Activated CD4-positive, alpha-beta T cell treated with anti-CD3 and anti-CD28 coated beads, Interleukin-2, amount 50 U/mL, for 16 hours (primary cell): ENCODE measurements around the gene MAGEB6.
"Not testable (repeated sequence)": the region's sequence is repeated elsewhere in the genome, so short reads cannot be mapped to it uniquely, and the experiment has no call there.

Experiments
- DNase-seq: peaks from one replicate; pipeline ENCODE4 v3.0.0-alpha.2; 2020

MAGEB6 gene

GRCh38 chrX:26192204-26192603 lies at the start of gene MAGEB6:
Gene MAGEB6 (plus strand): TSS chrX:26192440. CDS start chrX:26193847, 1,407 bp downstream.
- DNase-seq = no peak

- no peak for DNase-seq
These were observed 46.2 kb upstream of the MAGEB6 start for GRCh38 chrX:26146024-26146423.

- DNase-seq = no peak
These were observed 31.9 kb upstream of the MAGEB6 start, which contains the start of gene MAGEB6B for GRCh38 chrX:26160301-26160700. Gene MAGEB6B (plus strand): TSS chrX:26160601. CDS start chrX:26160601, 0 bp downstream.

- no peak for DNase-seq
These were observed 11.3 kb downstream of the MAGEB6 start for GRCh38 chrX:26203561-26203960.

GRCh38 chrX:26204717-26205116 lies 12.5 kb downstream of the MAGEB6 start:
- not testable (repeated sequence) for DNase-seq

GRCh38 chrX:26208012-26208411 lies 15.8 kb downstream of the MAGEB6 start:
- DNase-seq = no peak

GRCh38 chrX:26215869-26216268 lies 23.6 kb downstream of the MAGEB6 start, which contains the start of gene MAGEB5:
Gene MAGEB5 (plus strand): TSS chrX:26216169. CDS start chrX:26217302, 1,133 bp downstream.
- DNase-seq = no peak

GRCh38 chrX:26219351-26219750 lies 27.1 kb downstream of the MAGEB6 start:
- no peak for DNase-seq

- no peak for DNase-seq
These were observed 41.9 kb downstream of the MAGEB6 start for GRCh38 chrX:26234177-26234576.
